Measurements from ENCODE around the gene ENO4.

DNA sequence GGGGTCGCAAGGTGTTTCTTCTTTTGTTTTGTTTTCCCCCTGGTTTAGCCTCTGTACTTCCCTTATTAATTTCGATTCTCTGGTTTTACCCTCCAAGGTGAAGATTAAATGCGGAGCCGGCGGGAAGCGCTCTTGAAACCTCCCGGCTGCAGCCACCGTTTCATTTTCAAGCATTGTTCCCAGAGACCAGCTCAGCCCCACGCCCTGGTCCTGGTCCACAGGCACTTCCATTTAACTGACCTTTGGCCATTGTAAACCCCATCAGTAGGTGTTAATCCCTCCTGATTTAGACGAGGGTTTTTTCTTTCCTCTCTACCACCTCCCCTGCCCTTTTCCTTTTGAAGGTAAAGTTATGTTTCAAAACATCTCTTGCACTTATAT is 39.2 kb upstream of the ENO4 start:
- no peak for TF ChIP-seq CEBPB (IDR thresholded peaks at IDR 0.05)
- TF ChIP-seq, protein P1, sequence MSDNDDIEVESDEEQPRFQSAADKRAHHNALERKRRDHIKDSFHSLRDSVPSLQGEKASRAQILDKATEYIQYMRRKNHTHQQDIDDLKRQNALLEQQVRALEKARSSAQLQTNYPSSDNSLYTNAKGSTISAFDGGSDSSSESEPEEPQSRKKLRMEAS (IDR thresholded peaks at IDR 0.05): no peak
- no peak for TF ChIP-seq NFIC (IDR thresholded peaks at IDR 0.05)
- TF ChIP-seq, protein P2, sequence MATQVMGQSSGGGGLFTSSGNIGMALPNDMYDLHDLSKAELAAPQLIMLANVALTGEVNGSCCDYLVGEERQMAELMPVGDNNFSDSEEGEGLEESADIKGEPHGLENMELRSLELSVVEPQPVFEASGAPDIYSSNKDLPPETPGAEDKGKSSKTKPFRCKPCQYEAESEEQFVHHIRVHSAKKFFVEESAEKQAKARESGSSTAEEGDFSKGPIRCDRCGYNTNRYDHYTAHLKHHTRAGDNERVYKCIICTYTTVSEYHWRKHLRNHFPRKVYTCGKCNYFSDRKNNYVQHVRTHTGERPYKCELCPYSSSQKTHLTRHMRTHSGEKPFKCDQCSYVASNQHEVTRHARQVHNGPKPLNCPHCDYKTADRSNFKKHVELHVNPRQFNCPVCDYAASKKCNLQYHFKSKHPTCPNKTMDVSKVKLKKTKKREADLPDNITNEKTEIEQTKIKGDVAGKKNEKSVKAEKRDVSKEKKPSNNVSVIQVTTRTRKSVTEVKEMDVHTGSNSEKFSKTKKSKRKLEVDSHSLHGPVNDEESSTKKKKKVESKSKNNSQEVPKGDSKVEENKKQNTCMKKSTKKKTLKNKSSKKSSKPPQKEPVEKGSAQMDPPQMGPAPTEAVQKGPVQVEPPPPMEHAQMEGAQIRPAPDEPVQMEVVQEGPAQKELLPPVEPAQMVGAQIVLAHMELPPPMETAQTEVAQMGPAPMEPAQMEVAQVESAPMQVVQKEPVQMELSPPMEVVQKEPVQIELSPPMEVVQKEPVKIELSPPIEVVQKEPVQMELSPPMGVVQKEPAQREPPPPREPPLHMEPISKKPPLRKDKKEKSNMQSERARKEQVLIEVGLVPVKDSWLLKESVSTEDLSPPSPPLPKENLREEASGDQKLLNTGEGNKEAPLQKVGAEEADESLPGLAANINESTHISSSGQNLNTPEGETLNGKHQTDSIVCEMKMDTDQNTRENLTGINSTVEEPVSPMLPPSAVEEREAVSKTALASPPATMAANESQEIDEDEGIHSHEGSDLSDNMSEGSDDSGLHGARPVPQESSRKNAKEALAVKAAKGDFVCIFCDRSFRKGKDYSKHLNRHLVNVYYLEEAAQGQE (IDR thresholded peaks at IDR 0.05; ENCODE audit: low read depth): no peak
- no peak for TF ChIP-seq TCF12 (IDR thresholded peaks at IDR 0.05; ENCODE audit: low read depth)
- TF ChIP-seq RAD21 (IDR thresholded peaks at IDR 0.05; ENCODE audit: low read depth): no peak
- TF ChIP-seq EP300 (IDR thresholded peaks at IDR 0.05; ENCODE audit: borderline replicate concordance): no peak
